ENCODE measurements around the gene MAB21L4. TPM values are rescaled to one million over a fixed set of nuclear protein-coding genes. Genes with fewer than 3 reads are reported as not detected.

MAB21L4 gene
- total and polyA plus RNA-seq, 2 experiments from 2014 or later, result not detected

GRCh38 chr2:240865391-240865790 is 30.6 kb downstream of the MAB21L4 start:
- no peak overlapping the region for H3K27ac ChIP-seq (ENCODE audit: low read depth)
- Mint-ChIP-seq H3K27ac (no peak overlapping the region), H3K36me3 (ENCODE audit: low read depth) (no peaks in the 10 kb centered on the region), H3K4me1 (no peaks in the 10 kb centered on the region), H3K27me3 (ENCODE audit: insufficient read depth, low read depth, poor library complexity) (no peaks in the 10 kb centered on the region), H3K4me3 (no peak overlapping the region), H3K9me3 (no peaks in the 10 kb centered on the region)
- H3K79me2 ChIP-seq (replicated peaks; ENCODE audit: insufficient read depth), result no peaks in the 10 kb centered on the region
- no peaks in the 10 kb centered on the region for H3F3A ChIP-seq (replicated peaks; ENCODE audit: low read depth)
- H3K36me3 ChIP-seq (ENCODE audit: insufficient read depth), result no peaks in the 10 kb centered on the region
- DNase-seq (ENCODE audit: low spot score), result no peak
- no peak overlapping the region for H3K4me3 ChIP-seq
- ATAC-seq, result no peak
- TF ChIP-seq STAT1 (IDR thresholded peaks at IDR 0.05; ENCODE audit: unreplicated experiment) (no peak), JUNB (IDR thresholded peaks at IDR 0.05; ENCODE audit: unreplicated experiment) (no peak), EZH2 (IDR thresholded peaks at IDR 0.05; ENCODE audit: low read depth, unreplicated experiment) (no peak), ETS1 (IDR thresholded peaks at IDR 0.05) (no peak), NANOG (IDR thresholded peaks at IDR 0.05; ENCODE audit: borderline replicate concordance) (no peak), EZH2phosphoT487 (IDR thresholded peaks at IDR 0.05; ENCODE audit: unreplicated experiment) (no peak)
- H3K4me2 ChIP-seq, result no peak overlapping the region
- no peaks in the 10 kb centered on the region for H3K27me3 ChIP-seq (ENCODE audit: insufficient read depth)
- no peaks in the 10 kb centered on the region for H3K9me2 ChIP-seq (ENCODE audit: insufficient read depth)
- H2AFZ ChIP-seq, result no peak overlapping the region
- no peaks in the 10 kb centered on the region; the same call in 1 of the 2 replicates for H4K20me1 ChIP-seq (replicated peaks; ENCODE audit: insufficient read depth)
- no peaks in the 10 kb centered on the region for H3K4me1 ChIP-seq (ENCODE audit: insufficient read depth)

GRCh38 chr2:240864475-240864874 is 31.5 kb downstream of the MAB21L4 start:
- Histone ChIP-seq H4K20me1 (replicated peaks; ENCODE audit: insufficient read depth) (no peaks in the 10 kb centered on the region; the same call in 1 of the 2 replicates), H3K9me2 (ENCODE audit: insufficient read depth) (no peaks in the 10 kb centered on the region), H3K27ac (ENCODE audit: low read depth) (no peak overlapping the region), H3K4me2 (no peak overlapping the region), H3K4me3 (no peak overlapping the region), H3K79me2 (replicated peaks; ENCODE audit: insufficient read depth) (no peaks in the 10 kb centered on the region), H3K4me1 (ENCODE audit: insufficient read depth) (no peaks in the 10 kb centered on the region), H3K36me3 (ENCODE audit: insufficient read depth) (no peaks in the 10 kb centered on the region), H3K27me3 (ENCODE audit: insufficient read depth) (no peaks in the 10 kb centered on the region), H2AFZ (no peak overlapping the region), H3F3A (replicated peaks; ENCODE audit: low read depth) (no peaks in the 10 kb centered on the region)
- no peak for DNase-seq (ENCODE audit: low spot score)
- Mint-ChIP-seq H3K27ac (no peak overlapping the region), H3K9me3 (no peaks in the 10 kb centered on the region), H3K4me1 (no peaks in the 10 kb centered on the region), H3K4me3 (no peak overlapping the region), H3K27me3 (ENCODE audit: insufficient read depth, low read depth, poor library complexity) (no peaks in the 10 kb centered on the region), H3K36me3 (ENCODE audit: low read depth) (no peaks in the 10 kb centered on the region)
- no peak for ATAC-seq
- TF ChIP-seq JUNB (IDR thresholded peaks at IDR 0.05; ENCODE audit: unreplicated experiment) (no peak), ZNF462 (CRISPR knock-in tag; IDR thresholded peaks at IDR 0.05) (no peak), STAT1 (IDR thresholded peaks at IDR 0.05; ENCODE audit: unreplicated experiment) (no peak), CTCF (conservative IDR thresholded peaks at IDR 0.05; ENCODE audit: low read depth in 2 of 2) (no peak), EZH2phosphoT487 (IDR thresholded peaks at IDR 0.05; ENCODE audit: unreplicated experiment) (no peak), POLR2AphosphoS5 (IDR thresholded peaks at IDR 0.05; ENCODE audit: low read depth) (no peak), EZH2 (IDR thresholded peaks at IDR 0.05; ENCODE audit: low read depth, unreplicated experiment) (no peak), NANOG (IDR thresholded peaks at IDR 0.05; ENCODE audit: borderline replicate concordance) (no peak), ZNF331 (CRISPR knock-in tag; IDR thresholded peaks at IDR 0.05; ENCODE audit: low read depth) (no peak), ETS1 (IDR thresholded peaks at IDR 0.05) (no peak)

Data from GM23338 (cell line).